GM18520 (cell line): ENCODE results near the gene MED8.
"Not testable (repeated sequence)": the region's sequence is repeated elsewhere in the genome, so short reads cannot be mapped to it uniquely, and the experiment has no call there.

Experiments
- ATAC-seq: cut with Tn5 transposase; IDR thresholded peaks from one replicate; pipeline ENCODE4 v1.9.1; 2021; ENCODE audit not compliant: unreplicated experiment

The MED8 gene

GRCh38 chr1:43387976-43388599 lies 1.5 kb downstream of the MED8 start:
- no peak for ATAC-seq

DNA sequence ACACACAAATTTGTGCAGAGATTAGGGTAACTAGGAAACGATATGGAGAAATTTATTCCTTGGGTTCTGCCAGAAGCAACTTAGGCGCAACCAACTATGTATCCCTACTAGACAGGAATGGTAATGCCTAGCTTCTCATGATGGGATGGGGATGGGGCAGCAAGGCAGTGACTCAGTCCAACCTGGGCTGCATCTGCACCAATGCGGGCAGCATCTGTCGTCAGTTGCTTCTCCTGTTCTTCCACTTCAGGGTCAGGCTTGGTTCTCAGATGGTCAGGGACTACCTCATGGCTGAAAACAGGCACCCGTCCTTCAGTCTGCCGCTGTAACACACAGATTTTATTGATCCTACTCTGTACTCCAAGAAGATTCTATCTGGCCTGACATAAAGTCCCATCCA lies 2.9 kb downstream of the MED8 start:
- ATAC-seq = no peak

GRCh38 chr1:43383449-43383848 lies 6.2 kb downstream of the MED8 start:
- no peak for ATAC-seq

GRCh38 chr1:43382027-43382779 lies 7.4 kb downstream of the MED8 start:
- ATAC-seq = no peak

DNA sequence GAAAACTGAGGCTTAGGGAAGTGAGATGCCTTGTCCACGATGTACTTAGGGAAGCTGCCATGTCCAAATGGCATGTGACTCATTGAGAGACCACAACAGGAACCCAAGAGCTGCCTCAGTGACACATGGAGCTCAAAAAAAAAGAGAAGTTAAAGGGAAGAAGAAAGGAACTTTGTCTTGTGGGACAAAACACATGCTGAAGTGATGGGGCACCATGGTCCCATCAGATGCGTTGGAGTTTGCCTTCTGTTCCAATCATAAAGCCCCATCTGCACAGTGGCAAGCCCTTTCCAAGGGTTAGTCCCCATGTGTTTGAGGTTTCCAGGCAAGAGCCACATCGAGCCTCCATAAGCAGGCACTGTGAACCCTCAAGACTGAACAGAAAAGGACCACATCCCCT lies 8.0 kb downstream of the MED8 start:
- ATAC-seq = no peak

- no peak for ATAC-seq
These were observed 10.1 kb downstream of the MED8 start for GRCh38 chr1:43379476-43379875.

DNA sequence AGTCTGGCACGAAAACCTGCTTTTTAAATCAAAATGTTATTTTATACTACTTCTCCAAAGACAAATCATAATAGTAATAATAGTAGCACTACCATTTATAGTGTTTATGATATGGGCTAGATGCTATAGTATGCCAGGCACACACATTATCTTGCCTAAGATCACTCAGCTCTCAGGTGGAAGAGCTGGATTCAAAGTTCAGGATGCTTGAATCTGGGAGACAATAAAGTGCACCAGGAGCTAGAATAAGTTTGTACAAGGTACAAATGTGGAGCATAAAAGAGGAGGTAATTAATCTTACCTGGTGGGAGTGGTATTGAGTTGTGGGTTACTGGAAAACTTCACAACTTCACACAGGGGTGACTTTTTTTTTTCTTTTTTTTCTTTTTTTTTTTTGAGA lies 11.8 kb downstream of the MED8 start:
- no peak for ATAC-seq

- ATAC-seq = no peak
These were observed 12.8 kb downstream of the MED8 start for GRCh38 chr1:43376723-43377235.

DNA sequence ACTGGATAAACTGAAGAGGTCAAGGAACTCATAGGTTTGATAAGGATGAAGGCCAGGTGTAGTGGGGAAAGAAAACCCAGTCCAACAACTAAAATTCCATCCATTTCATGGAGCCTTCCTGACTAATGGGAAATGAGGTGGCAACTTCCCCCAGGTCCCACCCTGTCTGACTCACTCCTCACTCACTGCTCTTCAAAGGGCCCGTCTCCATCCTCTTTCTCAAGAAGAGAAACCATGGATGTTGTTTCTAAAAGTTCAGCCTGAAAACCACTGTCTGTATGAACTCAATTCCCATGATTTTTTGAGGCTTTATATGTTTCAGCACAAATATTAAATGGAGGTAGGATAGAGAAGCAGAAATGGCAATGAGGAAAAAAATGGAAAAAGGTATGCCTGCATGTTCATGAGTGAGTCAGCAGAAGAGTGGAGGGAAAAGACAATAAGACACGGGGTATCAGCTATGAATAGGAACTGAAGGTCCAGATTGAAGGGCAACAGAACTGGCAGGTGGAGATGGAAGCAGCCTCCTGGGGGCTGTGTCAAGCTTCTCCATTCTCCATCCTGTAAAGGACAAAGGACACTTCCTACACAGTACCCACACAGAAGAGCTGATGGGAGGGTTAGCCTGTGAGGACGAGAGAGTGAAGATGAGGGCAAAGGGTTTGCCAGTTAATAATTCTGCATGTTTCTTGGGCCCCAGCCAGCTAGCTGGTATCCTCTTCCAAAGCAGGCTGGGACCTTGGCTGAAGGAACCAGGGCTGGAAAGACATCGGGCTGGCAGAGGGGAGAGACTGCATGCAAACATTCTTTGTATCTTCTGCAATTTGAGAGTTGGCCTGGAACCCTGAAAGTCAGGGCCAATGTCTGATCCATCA lies 16.3 kb downstream of the MED8 start:
- no peak for ATAC-seq

DNA sequence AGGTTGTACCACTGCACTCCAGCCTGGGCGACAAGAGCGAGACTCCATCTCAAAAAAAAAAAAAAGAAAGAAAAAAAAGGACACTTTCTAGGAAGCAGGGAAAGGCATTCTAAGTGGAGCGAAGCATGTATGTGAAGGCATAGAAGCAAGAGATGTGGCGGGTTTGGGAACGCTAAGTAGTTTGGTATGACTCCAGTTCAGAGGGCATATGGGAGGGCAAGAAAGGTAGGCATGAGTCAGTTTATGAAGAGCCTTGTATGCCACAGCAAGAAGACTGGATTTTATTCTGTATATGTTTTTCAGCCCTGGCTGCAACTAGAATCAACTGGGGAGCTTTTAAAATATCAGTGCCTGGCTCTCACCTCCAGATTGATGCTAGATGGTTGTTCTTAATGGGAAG lies 17.4 kb downstream of the MED8 start:
- ATAC-seq = no peak

DNA sequence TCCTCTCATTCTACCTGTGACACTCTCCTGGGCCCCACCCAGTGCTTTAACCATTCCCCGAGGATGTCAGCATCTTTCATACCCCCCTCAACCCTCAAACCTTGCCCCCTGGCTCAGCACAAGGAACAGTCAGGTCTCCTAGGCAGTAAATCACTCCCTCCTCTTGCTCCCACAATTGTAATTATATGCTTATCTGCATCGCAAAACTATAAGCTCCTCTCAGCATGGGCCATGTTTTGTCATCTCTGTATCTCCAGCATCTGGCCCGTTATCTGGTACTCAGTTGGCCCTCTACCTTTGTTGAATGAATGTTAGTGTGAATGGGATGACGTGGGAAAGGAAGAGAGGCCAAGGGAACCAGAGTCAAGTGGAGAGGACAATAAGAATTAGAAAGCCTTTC lies 19.0 kb downstream of the MED8 start:
- no peak for ATAC-seq

DNA sequence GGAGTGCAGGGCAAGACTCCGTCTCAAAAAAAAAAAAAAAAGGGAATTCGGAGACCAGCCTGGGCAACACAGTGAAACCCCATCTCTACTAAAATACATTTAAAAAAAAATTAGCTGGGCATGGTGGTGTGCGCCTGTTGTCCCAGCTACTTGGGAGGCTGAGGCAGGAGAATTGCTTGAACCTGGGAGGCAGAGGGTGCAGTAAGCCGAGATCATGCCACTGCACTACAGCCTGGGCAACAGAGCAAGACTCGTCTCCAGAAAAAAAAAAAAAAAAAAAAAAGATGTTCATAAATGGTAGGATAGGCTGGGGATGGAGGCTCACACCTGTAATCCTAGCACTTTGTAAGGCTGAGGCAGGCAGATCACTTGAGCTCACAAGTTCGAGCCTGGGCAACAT lies 19.8 kb downstream of the MED8 start:
- ATAC-seq = not testable (repeated sequence)

DNA sequence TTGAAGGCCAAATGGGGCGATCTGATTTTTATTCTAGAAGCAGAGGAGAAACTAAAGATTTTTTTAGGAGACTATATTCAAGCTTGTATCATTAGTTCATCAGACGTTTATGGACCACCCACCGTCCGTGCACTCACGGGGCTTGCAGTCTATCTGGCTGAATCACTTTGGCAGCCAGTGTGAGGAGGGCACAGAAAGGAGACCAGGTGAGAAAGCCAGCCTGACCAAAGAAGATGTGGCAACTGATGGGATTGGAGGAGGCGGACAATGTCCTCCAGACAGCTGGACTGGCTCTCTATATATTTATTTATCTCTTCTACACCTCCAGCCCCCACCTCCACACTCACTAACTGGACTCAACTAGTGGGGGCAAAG lies 21.0 kb downstream of the MED8 start:
- no peak for ATAC-seq

- ATAC-seq = peak; percentile 51
These were observed 21.5 kb downstream of the MED8 start, which contains the start of gene ELOVL1 for GRCh38 chr1:43367904-43368645. Gene ELOVL1 (minus strand): TSS chr1:43368011. CDS start chr1:43365609, 2,402 bp downstream.

DNA sequence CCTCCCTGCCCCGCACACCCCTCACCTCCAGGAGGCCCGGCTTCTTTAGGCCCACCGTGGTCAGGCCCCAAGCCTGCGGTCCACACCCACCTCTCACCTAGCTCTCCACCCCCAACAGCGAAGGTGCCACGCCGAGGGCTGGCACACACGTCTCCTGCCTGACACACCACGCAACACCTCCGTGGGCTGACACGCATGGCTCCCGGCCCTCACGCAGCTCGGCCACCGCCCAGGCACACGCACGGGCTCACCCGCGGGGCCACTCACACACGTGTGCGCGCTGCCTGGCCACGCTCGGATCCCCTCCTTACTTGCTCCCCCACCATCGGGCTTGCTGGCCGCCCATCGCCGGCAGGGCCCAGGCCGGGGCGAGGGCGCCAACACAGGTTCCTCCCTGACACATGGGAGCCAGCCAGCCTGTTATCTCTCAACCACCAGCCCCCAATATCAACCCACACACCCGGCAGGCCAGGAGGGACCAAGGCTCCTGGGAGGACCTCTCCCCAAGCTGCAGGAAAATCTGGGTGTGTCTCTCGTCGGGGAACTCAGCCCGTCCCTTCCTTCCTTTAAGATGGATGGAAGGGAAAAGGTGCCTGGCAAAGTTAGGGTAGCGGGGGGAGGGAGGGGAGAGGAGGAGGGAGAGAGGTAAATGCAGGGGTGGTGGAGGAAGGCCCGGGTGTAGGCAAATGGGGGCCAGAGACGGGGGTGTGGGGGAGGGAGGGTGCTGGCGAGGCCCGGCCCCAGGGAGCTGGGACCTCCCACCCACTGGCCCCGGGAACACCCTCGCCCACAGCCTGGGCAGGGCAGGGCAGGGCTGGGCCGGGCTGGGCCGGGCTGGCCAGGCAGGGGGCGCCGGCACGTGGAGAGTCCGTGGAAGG lies 22.3 kb downstream of the MED8 start:
- no peak for ATAC-seq

GRCh38 chr1:43366601-43367025 lies 23.0 kb downstream of the MED8 start:
- no peak for ATAC-seq

DNA sequence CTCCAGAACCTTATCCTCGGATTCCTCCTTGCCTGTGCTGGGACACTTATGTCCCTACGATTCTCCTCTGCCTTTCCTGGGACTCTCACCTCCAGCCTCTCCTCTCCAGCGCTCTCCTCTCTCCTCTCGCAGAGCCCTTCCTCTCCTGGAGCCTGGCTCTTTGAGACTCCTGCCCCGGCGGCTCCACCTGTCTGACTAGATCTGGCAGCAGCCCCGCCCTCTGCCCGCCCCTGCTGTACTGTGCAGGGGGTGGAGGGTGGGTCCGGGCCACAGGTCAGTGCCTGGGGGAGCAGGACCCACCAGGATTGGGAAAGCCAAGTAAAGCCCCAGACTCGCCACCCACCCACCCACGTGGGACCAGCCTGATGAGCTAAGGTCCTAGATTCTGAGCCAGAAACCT lies 23.4 kb downstream of the MED8 start:
- ATAC-seq = no peak

- ATAC-seq = no peak
These were observed 23.9 kb downstream of the MED8 start for GRCh38 chr1:43365678-43366077.

GRCh38 chr1:43363935-43364525 lies 25.6 kb downstream of the MED8 start:
- ATAC-seq = no peak
